Activated naive CD8-positive, alpha-beta T cell (primary cell): ENCODE results near the gene SRSF4.
A peak's percentile ranks its signal among the peaks of the same experiment; 100 is the strongest.

Experiments
- H3K27ac Mint-ChIP-seq: one replicate; pipeline ENCODE4 v1.8.0; 2021; ENCODE audit warnings: mixed read lengths
- H3K27me3 Mint-ChIP-seq: one replicate; pipeline ENCODE4 v1.8.0; 2021; ENCODE audit warnings: mixed read lengths
- H3K36me3 Mint-ChIP-seq: one replicate; pipeline ENCODE4 v1.8.0; 2021; ENCODE audit warnings: mixed read lengths
- H3K4me1 Mint-ChIP-seq: one replicate; pipeline ENCODE4 v1.8.0; 2021; ENCODE audit warnings: low read depth, mixed read lengths
- H3K4me3 Mint-ChIP-seq: one replicate; pipeline ENCODE4 v1.8.0; 2021; ENCODE audit warnings: mild to moderate bottlenecking, mixed read lengths
- H3K9me3 Mint-ChIP-seq: one replicate; pipeline ENCODE4 v1.8.0; 2021; ENCODE audit warnings: low read depth, mixed read lengths

SRSF4 gene

GRCh38 chr1:29129916-29130315 lies 51.8 kb downstream of the SRSF4 start:
- Mint-ChIP-seq H3K9me3 (no peaks in the 10 kb centered on the region), H3K4me1 (peaks cover 7% of the 10 kb centered on the region), H3K27me3 (peaks cover 8% of the 10 kb centered on the region), H3K4me3 (no peak overlapping the region), H3K36me3 (no peaks in the 10 kb centered on the region), H3K27ac (no peak overlapping the region)

GRCh38 chr1:29128739-29129138 lies 53.0 kb downstream of the SRSF4 start:
- no peaks in the 10 kb centered on the region for H3K9me3 Mint-ChIP-seq
- H3K27ac Mint-ChIP-seq, result no peak overlapping the region
- H3K36me3 Mint-ChIP-seq, result no peaks in the 10 kb centered on the region
- peaks cover 8% of the 10 kb centered on the region for H3K27me3 Mint-ChIP-seq
- H3K4me1 Mint-ChIP-seq, result peaks cover 4% of the 10 kb centered on the region
- no peak overlapping the region for H3K4me3 Mint-ChIP-seq

GRCh38 chr1:29126198-29126597 lies 55.5 kb downstream of the SRSF4 start:
- no peaks in the 10 kb centered on the region for H3K36me3 Mint-ChIP-seq
- H3K9me3 Mint-ChIP-seq, result no peaks in the 10 kb centered on the region
- peaks cover 2% of the 10 kb centered on the region for H3K4me1 Mint-ChIP-seq
- H3K4me3 Mint-ChIP-seq, result peak overlapping the region; percentile 84
- peaks cover 7% of the 10 kb centered on the region for H3K27me3 Mint-ChIP-seq
- H3K27ac Mint-ChIP-seq, result no peak overlapping the region

- Mint-ChIP-seq H3K4me3 (peak overlapping the region; percentile 84), H3K27ac (no peak overlapping the region), H3K27me3 (peaks cover 7% of the 10 kb centered on the region), H3K4me1 (peaks cover 2% of the 10 kb centered on the region), H3K9me3 (no peaks in the 10 kb centered on the region), H3K36me3 (no peaks in the 10 kb centered on the region)
These were observed 55.9 kb downstream of the SRSF4 start for GRCh38 chr1:29125788-29126187.

- Mint-ChIP-seq H3K4me3 (peak overlapping the region; percentile 84), H3K9me3 (no peaks in the 10 kb centered on the region), H3K36me3 (no peaks in the 10 kb centered on the region), H3K4me1 (peaks cover 2% of the 10 kb centered on the region), H3K27me3 (peaks cover 7% of the 10 kb centered on the region), H3K27ac (peak overlapping the region; percentile 58)
These were observed 56.5 kb downstream of the SRSF4 start for GRCh38 chr1:29125237-29125641.

- Mint-ChIP-seq H3K9me3 (no peaks in the 10 kb centered on the region), H3K4me3 (peak overlapping the region; percentile 75), H3K4me1 (peaks cover 2% of the 10 kb centered on the region), H3K27ac (no peak overlapping the region), H3K27me3 (peaks cover 7% of the 10 kb centered on the region), H3K36me3 (no peaks in the 10 kb centered on the region)
These were observed 57.1 kb downstream of the SRSF4 start for GRCh38 chr1:29124366-29125236.

- Mint-ChIP-seq H3K36me3 (peaks cover 2% of the 10 kb centered on the region), H3K27me3 (peaks cover 7% of the 10 kb centered on the region), H3K4me3 (peak within 1 kb of the TSS; percentile 75), H3K4me1 (peaks cover 2% of the 10 kb centered on the region), H3K27ac (no peak within 1 kb of the TSS), H3K9me3 (no peaks in the 10 kb centered on the region)
These were observed 57.8 kb downstream of the SRSF4 start, which contains the start of gene TMEM200B for GRCh38 chr1:29123887-29124365. TMEM200B (minus strand) TSS chr1:29123903; CDS start chr1:29121828, 2,075 bp downstream.

GRCh38 chr1:29123053-29123886 lies 58.4 kb downstream of the SRSF4 start:
- Mint-ChIP-seq H3K27me3 (peaks cover 7% of the 10 kb centered on the region), H3K4me1 (peaks cover 2% of the 10 kb centered on the region), H3K9me3 (no peaks in the 10 kb centered on the region), H3K4me3 (peak overlapping the region; percentile 69), H3K36me3 (peaks cover 2% of the 10 kb centered on the region), H3K27ac (no peak overlapping the region)

- H3K27ac Mint-ChIP-seq, result no peak overlapping the region
- H3K27me3 Mint-ChIP-seq, result peaks cover 7% of the 10 kb centered on the region
- H3K4me1 Mint-ChIP-seq, result peaks cover 2% of the 10 kb centered on the region
- H3K36me3 Mint-ChIP-seq, result peaks cover 2% of the 10 kb centered on the region
- peak overlapping the region; percentile 69 for H3K4me3 Mint-ChIP-seq
- H3K9me3 Mint-ChIP-seq, result no peaks in the 10 kb centered on the region
These were observed 59.0 kb downstream of the SRSF4 start for GRCh38 chr1:29122682-29123052.

- H3K36me3 Mint-ChIP-seq, result peaks cover 5% of the 10 kb centered on the region
- H3K27ac Mint-ChIP-seq, result no peak overlapping the region
- peaks cover 7% of the 10 kb centered on the region for H3K27me3 Mint-ChIP-seq
- peaks cover 2% of the 10 kb centered on the region for H3K4me1 Mint-ChIP-seq
- H3K9me3 Mint-ChIP-seq, result no peaks in the 10 kb centered on the region
- H3K4me3 Mint-ChIP-seq, result no peak overlapping the region
These were observed 59.6 kb downstream of the SRSF4 start for GRCh38 chr1:29121936-29122681.

- H3K27ac Mint-ChIP-seq, result no peak overlapping the region
- H3K9me3 Mint-ChIP-seq, result no peaks in the 10 kb centered on the region
- H3K4me3 Mint-ChIP-seq, result peak overlapping the region; percentile 27
- H3K36me3 Mint-ChIP-seq, result peaks cover 7% of the 10 kb centered on the region
- peaks cover 2% of the 10 kb centered on the region for H3K4me1 Mint-ChIP-seq
- H3K27me3 Mint-ChIP-seq, result peaks cover 7% of the 10 kb centered on the region
These were observed 60.2 kb downstream of the SRSF4 start for GRCh38 chr1:29121516-29121935.

- H3K36me3 Mint-ChIP-seq, result peaks cover 7% of the 10 kb centered on the region
- H3K9me3 Mint-ChIP-seq, result no peaks in the 10 kb centered on the region
- peaks cover 2% of the 10 kb centered on the region for H3K4me1 Mint-ChIP-seq
- H3K27me3 Mint-ChIP-seq, result peaks cover 7% of the 10 kb centered on the region
- no peak overlapping the region for H3K4me3 Mint-ChIP-seq
- H3K27ac Mint-ChIP-seq, result no peak overlapping the region
These were observed 60.7 kb downstream of the SRSF4 start for GRCh38 chr1:29120947-29121485.

GRCh38 chr1:29120367-29120766 lies 61.3 kb downstream of the SRSF4 start:
- Mint-ChIP-seq H3K9me3 (no peaks in the 10 kb centered on the region), H3K27ac (no peak overlapping the region), H3K4me3 (no peak overlapping the region), H3K27me3 (peaks cover under 1% of the 10 kb centered on the region), H3K36me3 (peaks cover 7% of the 10 kb centered on the region), H3K4me1 (peaks cover under 1% of the 10 kb centered on the region)
